HEK293 (cell line): Measurements from ENCODE around the gene CYTH4.

ENCODE experiments used
- CTCF ChIA-PET: fragments of 350-600 bp; formaldehyde crosslinking; extraction: SDS; loops from one replicate; lab custom pipeline; 2021; ENCODE audit warnings: antibody characterized with exemption; lab: Yijun Ruan, JAX
- POLR2A ChIA-PET: fragments of 300-600 bp; formaldehyde crosslinking; extraction: SDS; loops from one replicate; lab custom pipeline; 2020; ENCODE audit warnings: antibody characterized with exemption, inconsistent platforms; lab: Yijun Ruan, JAX
- H3K27ac ChIP-seq: fragments of 200-500 bp; sonication (Bioruptor generic); 2 replicates; pipeline ENCODE4 v1.5.1; 2014; ENCODE audit warnings: low read depth, low read length, control low read depth, inconsistent platforms; ENCODE audit errors: extremely low read depth
- H3K36me3 ChIP-seq, 2 experiments: fragments of 200-500 bp in 1 of 2; sonication (Bioruptor generic) in 1 of 2; 1 replicate in 1 of 2; 2 replicates in 1 of 2; pipeline ENCODE4 v1.5.1; 2014 to 2017; ENCODE audit warnings: inconsistent platforms in 2 of 2, low read length in 2 of 2; ENCODE audit not compliant: control insufficient read depth in 2 of 2, insufficient read depth in 1 of 2
- H3K4me1 ChIP-seq: fragments of 200-500 bp; sonication (Bioruptor generic); 2 replicates; pipeline ENCODE4 v1.5.1; 2014; ENCODE audit warnings: mild to moderate bottlenecking, low read length, inconsistent platforms; ENCODE audit not compliant: control insufficient read depth, insufficient read depth
- H3K4me3 ChIP-seq: 2 replicates; pipeline ENCODE4 v1.5.1; 2011; ENCODE audit warnings: low read depth, mild to moderate bottlenecking, control low read depth, low read length, moderate library complexity
- H3K9me3 ChIP-seq: fragments of 200-500 bp; sonication (Bioruptor generic); 2 replicates; pipeline ENCODE4 v1.5.1; 2014; ENCODE audit warnings: low read depth, low read length, inconsistent platforms; ENCODE audit not compliant: control insufficient read depth, insufficient read depth
- GLIS2 ChIP-seq: fragments of 450-650 bp; formaldehyde crosslinking; IDR thresholded peaks from 2 replicates; pipeline ENCODE4 v1.5.1; 2016; ENCODE audit warnings: missing biosample characterization, missing genetic modification characterization
- HOXC10 ChIP-seq: sonication (generic); formaldehyde crosslinking; IDR thresholded peaks from 2 replicates; pipeline ENCODE4 v1.8.1; 2023; ENCODE audit warnings: mild to moderate bottlenecking, missing genetic modification reagents
- KLF1 ChIP-seq: fragments of 450-650 bp; formaldehyde crosslinking; IDR thresholded peaks from 2 replicates; pipeline ENCODE4 v1.5.1; 2016; ENCODE audit warnings: missing biosample characterization, missing genetic modification characterization
- SALL2 ChIP-seq: fragments of 450-650 bp; formaldehyde crosslinking; IDR thresholded peaks from 2 replicates; pipeline ENCODE4 v1.5.0; 2017; ENCODE audit warnings: missing biosample characterization, mild to moderate bottlenecking, missing genetic modification characterization, borderline replicate concordance
- SP3 ChIP-seq: fragments of 450-650 bp; formaldehyde crosslinking; IDR thresholded peaks from 2 replicates; pipeline ENCODE4 v1.5.1; 2016; ENCODE audit warnings: missing biosample characterization, missing genetic modification characterization
- ZFP37 ChIP-seq: fragments of 450-650 bp; formaldehyde crosslinking; IDR thresholded peaks from 2 replicates; pipeline ENCODE4 v1.5.1; 2016; ENCODE audit warnings: missing biosample characterization, missing genetic modification characterization
- ZFP41 ChIP-seq: fragments of 450-650 bp; formaldehyde crosslinking; IDR thresholded peaks from 2 replicates; pipeline ENCODE4 v1.5.1; 2016; ENCODE audit warnings: missing biosample characterization, missing genetic modification characterization, borderline replicate concordance
- ZIC2 ChIP-seq: fragments of 450-650 bp; formaldehyde crosslinking; IDR thresholded peaks from 2 replicates; pipeline ENCODE4 v1.5.1; 2016; ENCODE audit warnings: missing biosample characterization, missing genetic modification characterization
- ZNF132 ChIP-seq: fragments of 450-650 bp; formaldehyde crosslinking; IDR thresholded peaks from 2 replicates; pipeline ENCODE4 v1.5.1; 2017; ENCODE audit warnings: missing biosample characterization, missing genetic modification characterization, borderline replicate concordance
- ZNF133 ChIP-seq: fragments of 450-650 bp; formaldehyde crosslinking; IDR thresholded peaks from 2 replicates; pipeline ENCODE4 v1.5.1; 2016; ENCODE audit warnings: missing biosample characterization, missing genetic modification characterization
- ZNF146 ChIP-seq: fragments of 450-650 bp; formaldehyde crosslinking; IDR thresholded peaks from 2 replicates; pipeline ENCODE4 v1.5.1; 2016; ENCODE audit warnings: missing biosample characterization, missing genetic modification characterization
- ZNF16 ChIP-seq: fragments of 450-650 bp; formaldehyde crosslinking; IDR thresholded peaks from 2 replicates; pipeline ENCODE4 v1.5.1; 2016; ENCODE audit warnings: low read depth, missing biosample characterization, missing genetic modification characterization
- ZNF2 ChIP-seq: fragments of 450-650 bp; formaldehyde crosslinking; IDR thresholded peaks from 2 replicates; pipeline ENCODE4 v1.5.1; 2016; ENCODE audit warnings: missing biosample characterization, missing genetic modification characterization
- ZNF202 ChIP-seq: fragments of 450-650 bp; formaldehyde crosslinking; IDR thresholded peaks from 2 replicates; pipeline ENCODE4 v1.5.1; 2016; ENCODE audit warnings: missing biosample characterization, missing genetic modification characterization, borderline replicate concordance
- ZNF350 ChIP-seq: fragments of 450-650 bp; formaldehyde crosslinking; IDR thresholded peaks from 2 replicates; pipeline ENCODE4 v1.5.0; 2017; ENCODE audit warnings: missing biosample characterization, mild to moderate bottlenecking, missing genetic modification characterization
- ZNF544 ChIP-seq: fragments of 450-650 bp; formaldehyde crosslinking; IDR thresholded peaks from 2 replicates; pipeline ENCODE4 v1.5.0; 2017; ENCODE audit warnings: missing biosample characterization, missing genetic modification characterization
- ZNF600 ChIP-seq: fragments of 450-650 bp; formaldehyde crosslinking; IDR thresholded peaks from 2 replicates; pipeline ENCODE4 v1.5.1; 2016; ENCODE audit warnings: missing biosample characterization, missing genetic modification characterization
- ZNF654 ChIP-seq: fragments of 450-650 bp; formaldehyde crosslinking; IDR thresholded peaks from 2 replicates; pipeline ENCODE4 v1.5.1; 2016; ENCODE audit warnings: low read depth, missing biosample characterization, missing genetic modification characterization
- ZNF776 ChIP-seq: fragments of 450-650 bp; formaldehyde crosslinking; IDR thresholded peaks from 2 replicates; pipeline ENCODE4 v1.5.0; 2017; ENCODE audit warnings: missing biosample characterization, missing genetic modification characterization, borderline replicate concordance
- ZSCAN16 ChIP-seq: fragments of 450-650 bp; formaldehyde crosslinking; IDR thresholded peaks from 2 replicates; pipeline ENCODE4 v1.5.1; 2016; ENCODE audit warnings: missing biosample characterization, missing genetic modification characterization
- ZSCAN30 ChIP-seq: fragments of 450-650 bp; IDR thresholded peaks from 2 replicates; pipeline ENCODE4 v1.5.1; 2018; ENCODE audit warnings: missing biosample characterization, mild to moderate bottlenecking, missing genetic modification characterization, moderate library complexity
- TF ChIP-seq, protein P1 (sequence below): fragments of 450-650 bp; formaldehyde crosslinking; optimal IDR thresholded peaks from 2 replicates; pipeline ENCODE3; 2016; ENCODE audit warnings: missing biosample characterization, mild to moderate bottlenecking, missing genetic modification characterization
- TF ChIP-seq, protein P2 (sequence below): fragments of 450-650 bp; formaldehyde crosslinking; IDR thresholded peaks from 2 replicates; pipeline ENCODE4 v1.5.1; 2017; ENCODE audit warnings: missing biosample characterization, missing genetic modification characterization
- TF ChIP-seq, protein P3 (sequence below): fragments of 450-650 bp; formaldehyde crosslinking; IDR thresholded peaks from 2 replicates; pipeline ENCODE4 v1.5.1; 2017; ENCODE audit warnings: missing biosample characterization, missing genetic modification characterization

CYTH4 gene

DNA sequence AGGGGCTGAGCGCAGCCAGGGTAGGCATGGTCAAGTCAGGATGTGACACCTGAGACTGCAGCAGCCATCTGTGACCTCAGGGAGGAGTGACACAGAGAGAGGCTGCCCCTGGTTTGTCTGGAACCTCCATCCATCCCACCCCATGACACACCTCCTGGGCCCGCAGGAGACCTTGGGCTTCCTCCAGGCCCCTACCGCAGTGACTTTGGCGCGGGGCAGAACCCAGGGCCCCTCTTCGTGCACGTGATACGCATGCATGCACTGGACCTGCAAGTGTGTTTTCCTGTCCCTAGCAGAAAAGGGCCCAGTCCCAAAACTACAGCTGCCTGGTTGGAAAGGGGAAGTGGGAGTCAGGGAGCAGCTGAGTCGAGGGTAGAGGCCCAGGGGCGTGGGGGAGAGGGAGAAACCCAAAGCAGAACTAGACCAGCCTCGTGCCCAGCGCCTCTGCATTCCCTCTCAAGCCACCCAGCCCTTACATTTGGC lies 7.9 kb upstream of the CYTH4 start (continued):
- TF ChIP-seq, protein P1, sequence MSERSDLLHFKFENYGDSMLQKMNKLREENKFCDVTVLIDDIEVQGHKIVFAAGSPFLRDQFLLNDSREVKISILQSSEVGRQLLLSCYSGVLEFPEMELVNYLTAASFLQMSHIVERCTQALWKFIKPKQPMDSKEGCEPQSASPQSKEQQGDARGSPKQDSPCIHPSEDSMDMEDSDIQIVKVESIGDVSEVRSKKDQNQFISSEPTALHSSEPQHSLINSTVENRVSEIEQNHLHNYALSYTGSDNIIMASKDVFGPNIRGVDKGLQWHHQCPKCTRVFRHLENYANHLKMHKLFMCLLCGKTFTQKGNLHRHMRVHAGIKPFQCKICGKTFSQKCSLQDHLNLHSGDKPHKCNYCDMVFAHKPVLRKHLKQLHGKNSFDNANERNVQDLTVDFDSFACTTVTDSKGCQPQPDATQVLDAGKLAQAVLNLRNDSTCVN (tag by site-specific recombination) = no peak

DNA sequence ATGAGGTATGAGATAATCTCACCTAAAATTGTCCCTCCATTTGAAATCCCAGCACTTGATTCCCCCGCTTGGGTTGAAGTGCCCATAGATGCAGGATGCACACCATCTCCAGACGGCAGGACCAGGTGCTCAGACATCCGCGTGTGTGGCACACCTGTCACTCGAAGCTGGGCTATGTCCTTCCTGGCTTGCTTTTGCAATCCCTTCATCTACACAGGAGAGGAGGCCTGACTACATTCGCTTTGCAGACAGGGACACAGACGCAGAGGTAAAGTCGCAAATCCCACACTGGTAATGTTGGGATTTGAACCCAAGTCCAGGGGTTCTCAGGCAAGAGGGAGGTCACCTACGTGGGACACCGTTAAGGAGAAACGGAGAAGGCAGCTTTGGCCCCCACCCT lies 7.2 kb upstream of the CYTH4 start:
- no peak overlapping the region for H3K4me3 ChIP-seq
- TF ChIP-seq SALL2 (tag by site-specific recombination) = no peak
- TF ChIP-seq ZFP37 (tag by site-specific recombination) = no peak
- TF ChIP-seq ZNF350 (tag by site-specific recombination) = no peak
- no peak for TF ChIP-seq KLF1 (tag by site-specific recombination)
- TF ChIP-seq ZNF544 (tag by site-specific recombination) = no peak
- TF ChIP-seq ZNF132 (tag by site-specific recombination) = no peak
- TF ChIP-seq ZNF2 (tag by site-specific recombination) = no peak
- no peak for TF ChIP-seq ZNF654 (tag by site-specific recombination)
- TF ChIP-seq, protein P2, sequence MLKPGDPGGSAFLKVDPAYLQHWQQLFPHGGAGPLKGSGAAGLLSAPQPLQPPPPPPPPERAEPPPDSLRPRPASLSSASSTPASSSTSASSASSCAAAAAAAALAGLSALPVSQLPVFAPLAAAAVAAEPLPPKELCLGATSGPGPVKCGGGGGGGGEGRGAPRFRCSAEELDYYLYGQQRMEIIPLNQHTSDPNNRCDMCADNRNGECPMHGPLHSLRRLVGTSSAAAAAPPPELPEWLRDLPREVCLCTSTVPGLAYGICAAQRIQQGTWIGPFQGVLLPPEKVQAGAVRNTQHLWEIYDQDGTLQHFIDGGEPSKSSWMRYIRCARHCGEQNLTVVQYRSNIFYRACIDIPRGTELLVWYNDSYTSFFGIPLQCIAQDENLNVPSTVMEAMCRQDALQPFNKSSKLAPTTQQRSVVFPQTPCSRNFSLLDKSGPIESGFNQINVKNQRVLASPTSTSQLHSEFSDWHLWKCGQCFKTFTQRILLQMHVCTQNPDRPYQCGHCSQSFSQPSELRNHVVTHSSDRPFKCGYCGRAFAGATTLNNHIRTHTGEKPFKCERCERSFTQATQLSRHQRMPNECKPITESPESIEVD (tag by site-specific recombination) = no peak
- TF ChIP-seq ZNF133 (tag by site-specific recombination) = no peak
- no peak for TF ChIP-seq ZIC2 (tag by site-specific recombination)
- TF ChIP-seq ZNF16 (tag by site-specific recombination) = no peak
- TF ChIP-seq, all 188 proteins: peak for 0
- POLR2A ChIA-PET = interaction anchor here (0.6 to 1.0 kb wide), 2 partner anchors 76 to 301 kb away, joined by 3 to 4 read pairs; no protein-coding TSS in a partner anchor
- CTCF ChIA-PET = interaction anchor here (0.7 to 8.1 kb wide), 4 partner anchors 8 to 181 kb away, joined by 3 to 63 read pairs (median 7); no protein-coding TSS in a partner anchor
- no peaks in the 10 kb centered on the region for H3K9me3 ChIP-seq
- no peaks in the 10 kb centered on the region for H3K36me3 ChIP-seq
- no peaks in the 10 kb centered on the region for H3K4me1 ChIP-seq
- no peak overlapping the region for H3K27ac ChIP-seq

DNA sequence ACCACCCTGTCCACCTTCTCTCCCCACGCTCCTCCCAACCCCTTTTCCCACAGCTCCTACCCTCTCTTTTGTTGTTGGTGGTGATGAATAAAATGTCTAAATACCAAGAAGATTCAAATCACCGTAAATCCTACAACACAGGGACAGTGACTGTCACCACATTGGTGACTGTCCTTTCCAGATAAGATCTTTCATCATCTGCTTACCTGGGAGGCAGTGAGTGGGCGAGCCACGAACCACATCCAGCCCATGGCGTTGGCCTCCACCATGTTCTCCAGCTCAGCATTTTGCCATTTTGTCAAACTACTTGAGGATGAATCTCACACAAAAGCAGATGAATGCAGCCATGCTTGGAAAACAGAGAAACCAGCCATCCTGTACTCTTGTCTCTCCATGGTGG lies 6.7 kb upstream of the CYTH4 start:
- no peak overlapping the region for H3K4me3 ChIP-seq
- H3K36me3 ChIP-seq = no peaks in the 10 kb centered on the region
- ChIA-PET CTCF (interaction anchor here (0.7 to 2.3 kb wide), 3 partner anchors 9 to 181 kb away, joined by 3 to 8 read pairs (median 6); no protein-coding TSS in a partner anchor), POLR2A (interaction anchor here (0.6 to 1.0 kb wide), 2 partner anchors 76 to 300 kb away, joined by 3 to 4 read pairs; no protein-coding TSS in a partner anchor)
- H3K9me3 ChIP-seq = no peaks in the 10 kb centered on the region
- TF ChIP-seq ZNF776 (tag by site-specific recombination) = no peak
- no peak overlapping the region for H3K27ac ChIP-seq
- no peaks in the 10 kb centered on the region for H3K4me1 ChIP-seq

DNA sequence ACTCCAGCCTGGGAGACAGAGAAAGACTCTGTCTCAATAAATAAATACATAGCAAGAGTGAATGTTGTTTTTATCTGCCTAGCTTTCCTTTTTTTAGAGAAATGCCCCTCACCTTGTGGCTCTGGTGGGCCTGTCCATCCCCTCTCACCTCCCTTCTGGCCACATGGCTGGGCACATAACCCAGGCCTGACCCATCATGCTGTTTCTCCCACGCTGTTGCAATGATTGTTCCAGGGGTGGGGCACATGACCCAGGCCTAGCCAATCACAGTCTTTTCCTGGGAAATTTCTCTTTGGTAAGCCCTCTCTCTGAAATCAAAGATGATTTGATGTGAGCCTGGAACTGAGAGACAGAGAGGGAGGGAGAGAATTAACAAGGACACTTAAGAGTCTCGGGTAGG lies 5.5 kb upstream of the CYTH4 start:
- Histone ChIP-seq H3K4me3 (no peak overlapping the region), H3K27ac (no peak overlapping the region), H3K9me3 (no peaks in the 10 kb centered on the region), H3K4me1 (no peaks in the 10 kb centered on the region), H3K36me3 (no peaks in the 10 kb centered on the region)
- POLR2A ChIA-PET = interaction anchor here (0.6 kb wide), 1 partner anchor 10 kb away, joined by 3 read pairs; no protein-coding TSS in a partner anchor
- CTCF ChIA-PET = interaction anchor here (0.8 to 2.3 kb wide), 4 partner anchors 10 to 181 kb away, joined by 3 to 8 read pairs (median 6); no protein-coding TSS in a partner anchor
- TF ChIP-seq ZNF202 = no peak
- no peak for TF ChIP-seq SP3 (tag by site-specific recombination)
- no peak for TF ChIP-seq ZSCAN16 (tag by site-specific recombination)
- TF ChIP-seq ZFP41 (tag by site-specific recombination) = no peak
- TF ChIP-seq, protein P3, sequence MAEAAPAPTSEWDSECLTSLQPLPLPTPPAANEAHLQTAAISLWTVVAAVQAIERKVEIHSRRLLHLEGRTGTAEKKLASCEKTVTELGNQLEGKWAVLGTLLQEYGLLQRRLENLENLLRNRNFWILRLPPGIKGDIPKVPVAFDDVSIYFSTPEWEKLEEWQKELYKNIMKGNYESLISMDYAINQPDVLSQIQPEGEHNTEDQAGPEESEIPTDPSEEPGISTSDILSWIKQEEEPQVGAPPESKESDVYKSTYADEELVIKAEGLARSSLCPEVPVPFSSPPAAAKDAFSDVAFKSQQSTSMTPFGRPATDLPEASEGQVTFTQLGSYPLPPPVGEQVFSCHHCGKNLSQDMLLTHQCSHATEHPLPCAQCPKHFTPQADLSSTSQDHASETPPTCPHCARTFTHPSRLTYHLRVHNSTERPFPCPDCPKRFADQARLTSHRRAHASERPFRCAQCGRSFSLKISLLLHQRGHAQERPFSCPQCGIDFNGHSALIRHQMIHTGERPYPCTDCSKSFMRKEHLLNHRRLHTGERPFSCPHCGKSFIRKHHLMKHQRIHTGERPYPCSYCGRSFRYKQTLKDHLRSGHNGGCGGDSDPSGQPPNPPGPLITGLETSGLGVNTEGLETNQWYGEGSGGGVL (tag by site-specific recombination) = no peak
- no peak for TF ChIP-seq HOXC10
- TF ChIP-seq ZSCAN30 (tag by site-specific recombination) = no peak
- TF ChIP-seq ZNF600 (tag by site-specific recombination) = no peak
- no peak for TF ChIP-seq KLF1 (tag by site-specific recombination)
- TF ChIP-seq ZNF146 = no peak
- no peak for TF ChIP-seq GLIS2 (tag by site-specific recombination)
